ENCODE results near the gene PECR. TPM values are rescaled to one million over a fixed set of nuclear protein-coding genes. Genes with fewer than 3 reads are reported as not detected.

PECR gene
- total and polyA plus RNA-seq, 4 donors, result 31.8 to 152 (median 65.5) TPM

GRCh38 chr2:216119986-216120385 lies 38.4 kb upstream of the PECR start:
- no peak for TF ChIP-seq CTCF (IDR thresholded peaks at IDR 0.05; ENCODE audit: low read depth, low read length, missing input control)
- no peak for TF ChIP-seq NR2F2 (IDR thresholded peaks at IDR 0.05)
- no peak for TF ChIP-seq REST (IDR thresholded peaks at IDR 0.05)
- TF ChIP-seq HNF4G (IDR thresholded peaks at IDR 0.05), result no peak
- no peak for TF ChIP-seq GABPA (IDR thresholded peaks at IDR 0.05 in 1 of 2, conservative IDR thresholded peaks at IDR 0.05 in 1 of 2)
- no peak for TF ChIP-seq SP1 (IDR thresholded peaks at IDR 0.05)
- no peak for TF ChIP-seq RAD21 (IDR thresholded peaks at IDR 0.05)
- TF ChIP-seq EGR1 (IDR thresholded peaks at IDR 0.05; ENCODE audit: low read depth in 2 of 2), result no peak
- TF ChIP-seq ATF3 (IDR thresholded peaks at IDR 0.05), result no peak
- TF ChIP-seq RXRA (IDR thresholded peaks at IDR 0.05), result no peak
- no peaks in the 10 kb centered on the region for H3K9me3 ChIP-seq (ENCODE audit: control insufficient read depth in 4 of 4, low read length in 3 of 4)
- H3K27me3 ChIP-seq (ENCODE audit: control insufficient read depth in 4 of 4, insufficient read depth in 4 of 4, low read length in 3 of 4), result no peaks in the 10 kb centered on the region
- no peak for DNase-seq (ENCODE audit: low spot score)
- H3K36me3 ChIP-seq (ENCODE audit: control insufficient read depth in 4 of 4, insufficient read depth in 3 of 4, low read depth in 1 of 4, low read length in 3 of 4), result peaks cover 19 to 58% (median 33%) of the 10 kb centered on the region in 4 donors
- H3K9ac ChIP-seq (ENCODE audit: low read depth in 1 of 2, low read length in 2 of 2), result no peak overlapping the region
- WGBS, result 89% methylated on average over 3 of the region's 3 CpGs
- H3K4me3 ChIP-seq (ENCODE audit: low read depth in 1 of 3, low read length in 3 of 3), result no peak overlapping the region
- H3K4me1 ChIP-seq (ENCODE audit: control insufficient read depth in 4 of 4, insufficient read depth in 4 of 4, low read length in 3 of 4), result peaks cover 7 to 23% (median 18%) of the 10 kb centered on the region in 4 donors
- no peak overlapping the region for H3K27ac ChIP-seq (ENCODE audit: low read depth in 1 of 2, low read length in 2 of 2)

- H3K4me1 ChIP-seq (ENCODE audit: control insufficient read depth in 4 of 4, insufficient read depth in 4 of 4, low read length in 3 of 4), result peaks cover 7 to 27% (median 21%) of the 10 kb centered on the region in 4 donors
- H3K36me3 ChIP-seq (ENCODE audit: control insufficient read depth in 4 of 4, insufficient read depth in 3 of 4, low read depth in 1 of 4, low read length in 3 of 4), result peaks cover 16 to 51% (median 30%) of the 10 kb centered on the region in 4 donors
- H3K27ac ChIP-seq (ENCODE audit: low read depth in 1 of 2, low read length in 2 of 2), result no peak overlapping the region
- DNase-seq (ENCODE audit: low spot score), result no peak
- no peaks in the 10 kb centered on the region for H3K27me3 ChIP-seq (ENCODE audit: control insufficient read depth in 4 of 4, insufficient read depth in 4 of 4, low read length in 3 of 4)
- H3K4me3 ChIP-seq (ENCODE audit: low read depth in 1 of 3, low read length in 3 of 3), result no peak overlapping the region
- 87% methylated on average over 2 of the region's 2 CpGs for WGBS
- no peaks in the 10 kb centered on the region for H3K9me3 ChIP-seq (ENCODE audit: control insufficient read depth in 4 of 4, low read length in 3 of 4)
- H3K9ac ChIP-seq (ENCODE audit: low read depth in 1 of 2, low read length in 2 of 2), result no peak overlapping the region
- TF ChIP-seq REST (IDR thresholded peaks at IDR 0.05) (no peak), FOXA1 (IDR thresholded peaks at IDR 0.05) (no peak), TAF1 (conservative IDR thresholded peaks at IDR 0.05) (no peak), NR2F2 (IDR thresholded peaks at IDR 0.05) (no peak), ATF3 (IDR thresholded peaks at IDR 0.05) (no peak), HNF4G (IDR thresholded peaks at IDR 0.05) (no peak), RXRA (IDR thresholded peaks at IDR 0.05) (no peak), HNF4A (conservative IDR thresholded peaks at IDR 0.05) (no peak), JUND (IDR thresholded peaks at IDR 0.05) (no peak)
Observed at GRCh38 chr2:216119146-216119545, 37.5 kb upstream of the PECR start.

Data from liver (tissue), 9 donors.